DMS53 treated with DMSO at 0.1 percent for 48 hours (cell line): ENCODE data around the gene CORO1A.
"Not testable (repeated sequence)": the region's sequence is repeated elsewhere in the genome, so short reads cannot be mapped to it uniquely, and the experiment has no call there.

Experiments
- DNase-seq: peaks from one replicate; lab custom pipeline; 2025; ENCODE audit not compliant: unreplicated experiment; lab: John Stamatoyannopoulos, UW

Gene CORO1A

GRCh38 chr16:30183233-30184095 is at the start of gene CORO1A:
Gene CORO1A, plus strand, starts transcription at chr16:30183602. Its CDS starts 1,608 bp downstream, at chr16:30185210.
- DNase-seq, result peak; percentile 85

DNA sequence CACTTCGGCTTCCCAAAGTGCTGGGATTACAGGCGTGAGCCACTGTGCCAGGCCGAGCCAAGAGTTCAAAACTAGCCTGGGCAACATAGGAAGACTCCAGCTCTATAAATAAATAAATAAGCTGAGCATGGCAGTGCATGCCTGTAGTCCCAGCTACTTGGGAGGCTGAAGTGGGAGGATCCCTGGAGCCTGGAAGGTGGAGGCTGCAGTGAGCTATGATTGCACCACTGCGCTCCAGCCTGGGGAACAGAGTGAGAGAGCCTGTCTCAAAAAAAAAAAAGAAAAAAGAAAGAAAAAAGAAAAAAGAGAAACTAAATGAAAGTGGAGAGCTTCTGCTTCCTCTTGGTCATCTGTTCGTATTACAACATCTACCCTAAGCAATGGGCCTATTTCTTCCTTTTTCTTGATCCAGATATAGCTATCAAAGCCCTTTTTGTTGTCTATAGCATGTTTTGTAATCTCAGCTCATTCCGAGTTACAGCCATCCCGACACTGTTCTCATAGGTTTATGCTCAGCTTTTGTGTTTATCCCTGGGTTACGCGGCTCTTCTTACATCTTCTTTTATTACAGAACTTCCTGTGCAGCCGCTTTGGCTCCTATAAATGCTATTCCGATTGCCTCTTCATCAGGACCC is 46.3 kb upstream of the CORO1A start:
- no peak for DNase-seq

DNA sequence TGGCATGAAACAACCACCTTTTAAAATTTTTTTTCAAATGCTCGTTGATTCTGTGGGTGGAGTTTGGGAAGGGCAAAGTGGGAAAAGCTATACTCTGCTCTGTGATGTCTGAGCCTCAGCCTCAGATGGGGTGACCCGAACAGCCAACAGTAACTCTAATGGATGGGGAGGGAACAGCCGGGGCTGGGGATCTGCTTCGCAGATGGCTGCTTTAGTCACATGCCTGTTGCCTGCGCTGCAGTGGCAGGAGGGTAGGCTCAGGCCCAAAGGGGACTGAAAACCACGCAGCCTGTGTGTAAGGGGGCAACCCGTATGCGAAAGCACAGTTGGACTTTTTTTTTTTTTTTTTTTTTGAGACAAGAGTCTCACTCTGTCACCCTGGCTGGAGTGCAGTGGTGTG is 45.5 kb upstream of the CORO1A start:
- no peak for DNase-seq

GRCh38 chr16:30139583-30140481 is 43.6 kb upstream of the CORO1A start:
- peak; percentile 88 for DNase-seq

DNA sequence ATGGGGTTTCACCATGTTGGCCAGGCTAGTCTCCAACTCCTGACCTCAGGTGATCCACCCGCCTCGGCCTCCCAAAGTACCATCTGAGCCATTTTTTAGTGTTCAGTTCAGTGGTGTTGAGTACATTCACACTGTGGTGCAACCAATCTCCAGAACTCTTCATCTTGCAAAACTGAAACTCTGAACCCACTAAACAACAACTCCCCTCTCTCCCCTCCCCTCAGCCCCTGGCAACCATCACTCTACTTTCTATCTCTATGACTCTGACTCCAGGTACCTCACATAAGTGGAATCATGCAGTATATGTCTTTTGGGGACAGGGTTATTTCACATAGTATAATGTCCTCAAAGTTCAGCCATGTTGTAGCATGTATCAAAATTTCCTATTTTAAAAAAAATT is 41.7 kb upstream of the CORO1A start:
- no peak for DNase-seq

DNA sequence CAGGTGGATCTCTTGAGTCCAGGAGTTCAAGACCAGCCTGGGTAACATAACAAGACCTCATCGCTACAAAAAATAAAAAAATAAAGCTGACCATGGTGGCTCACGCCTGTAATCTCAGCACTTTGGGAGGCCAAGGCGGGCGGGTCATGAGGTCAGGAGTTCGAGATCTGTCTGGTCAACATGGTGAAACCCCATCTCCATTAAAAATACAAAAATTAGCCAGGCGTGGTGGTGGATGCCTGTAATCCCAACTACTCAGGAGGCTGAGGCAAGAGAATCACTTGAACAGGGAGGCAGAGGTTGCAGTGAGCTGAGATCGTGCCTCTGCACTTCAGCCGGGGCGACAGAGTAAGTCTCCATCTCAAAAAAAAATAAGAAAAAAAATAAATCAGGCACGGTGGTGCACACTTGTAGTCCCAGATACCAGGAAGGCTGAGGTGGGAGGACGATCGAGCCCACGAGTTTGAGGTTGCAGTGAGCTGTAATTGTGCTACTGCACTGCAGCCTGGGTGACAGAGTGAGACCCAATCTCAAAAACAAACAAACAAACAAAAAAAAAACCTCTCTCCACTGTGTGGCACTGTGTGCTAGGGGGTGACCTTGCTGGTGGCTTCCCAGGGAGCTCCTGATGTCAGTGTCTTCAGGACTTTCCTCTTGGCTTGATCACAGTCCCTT is 40.6 kb upstream of the CORO1A start:
- no peak for DNase-seq

DNA sequence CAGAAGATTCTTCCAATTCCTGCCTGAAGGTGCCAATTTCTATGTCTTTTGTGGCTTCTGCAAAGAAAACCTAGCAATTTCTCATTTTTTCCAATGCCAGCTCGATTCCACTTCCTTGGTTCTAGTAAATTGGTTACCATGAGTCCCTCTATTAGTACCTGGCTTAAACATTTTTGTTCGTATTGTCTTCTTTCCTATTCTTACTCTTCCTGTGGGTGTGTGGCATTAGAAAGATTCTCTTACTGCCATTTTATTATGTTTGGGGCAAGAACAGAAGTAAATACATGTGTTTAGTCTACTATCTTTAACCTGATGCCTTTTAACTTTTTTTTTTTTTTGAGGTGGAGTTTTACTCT is 40.1 kb upstream of the CORO1A start:
- DNase-seq, result no peak

- DNase-seq, result no peak
These were observed 39.4 kb upstream of the CORO1A start for GRCh38 chr16:30144017-30144416.

GRCh38 chr16:30144917-30145316 is 38.5 kb upstream of the CORO1A start:
- DNase-seq, result no peak

DNA sequence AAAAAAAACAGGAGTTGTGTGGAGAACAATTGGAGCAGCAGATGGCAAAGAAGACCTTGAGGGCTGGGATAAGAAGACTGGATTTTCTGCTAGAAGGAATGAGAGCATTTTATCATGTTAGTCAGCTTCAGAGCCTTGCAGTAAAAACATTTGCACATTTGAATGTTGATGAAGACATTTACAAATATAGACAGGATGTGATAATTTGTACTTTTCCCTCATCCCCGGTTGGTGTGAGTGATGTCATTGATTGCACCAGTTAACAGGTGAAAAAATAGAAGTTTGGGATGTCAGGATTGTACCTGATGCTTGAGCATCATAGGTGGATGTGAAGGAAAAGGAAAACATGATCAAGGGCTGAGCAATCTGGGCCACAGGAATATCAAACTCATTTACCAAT is 37.7 kb upstream of the CORO1A start:
- no peak for DNase-seq

DNA sequence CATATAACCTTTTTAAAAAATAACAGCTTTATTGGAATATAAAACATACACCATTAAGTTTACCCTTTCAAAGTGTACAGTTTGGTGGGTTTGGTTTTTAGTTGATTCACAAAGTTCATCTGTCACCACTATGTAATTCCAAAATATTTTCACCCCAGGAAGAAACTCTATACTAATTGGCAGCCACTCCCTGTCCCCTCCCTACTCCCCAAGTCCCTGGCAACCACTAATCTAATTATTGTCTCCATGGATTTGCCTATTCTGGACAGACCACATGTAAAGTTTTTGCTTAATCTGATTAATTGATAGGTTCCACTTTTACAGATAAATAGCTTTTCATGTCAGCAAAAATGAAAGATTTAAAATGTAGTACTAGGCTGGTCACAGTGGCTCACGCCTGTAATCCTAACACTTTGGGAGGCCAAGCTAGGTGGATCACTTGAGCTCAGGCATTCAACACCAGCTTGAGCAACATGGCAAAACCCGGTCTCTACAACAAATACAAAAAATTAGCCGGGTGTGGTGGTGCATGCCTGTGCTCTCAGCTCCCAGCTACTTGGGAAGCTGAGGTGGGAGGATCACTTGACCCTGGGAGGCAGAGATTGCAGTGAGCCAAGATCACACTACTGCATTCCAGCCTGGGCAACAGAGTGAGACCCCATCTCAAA is 35.4 kb upstream of the CORO1A start:
- DNase-seq, result no peak

DNA sequence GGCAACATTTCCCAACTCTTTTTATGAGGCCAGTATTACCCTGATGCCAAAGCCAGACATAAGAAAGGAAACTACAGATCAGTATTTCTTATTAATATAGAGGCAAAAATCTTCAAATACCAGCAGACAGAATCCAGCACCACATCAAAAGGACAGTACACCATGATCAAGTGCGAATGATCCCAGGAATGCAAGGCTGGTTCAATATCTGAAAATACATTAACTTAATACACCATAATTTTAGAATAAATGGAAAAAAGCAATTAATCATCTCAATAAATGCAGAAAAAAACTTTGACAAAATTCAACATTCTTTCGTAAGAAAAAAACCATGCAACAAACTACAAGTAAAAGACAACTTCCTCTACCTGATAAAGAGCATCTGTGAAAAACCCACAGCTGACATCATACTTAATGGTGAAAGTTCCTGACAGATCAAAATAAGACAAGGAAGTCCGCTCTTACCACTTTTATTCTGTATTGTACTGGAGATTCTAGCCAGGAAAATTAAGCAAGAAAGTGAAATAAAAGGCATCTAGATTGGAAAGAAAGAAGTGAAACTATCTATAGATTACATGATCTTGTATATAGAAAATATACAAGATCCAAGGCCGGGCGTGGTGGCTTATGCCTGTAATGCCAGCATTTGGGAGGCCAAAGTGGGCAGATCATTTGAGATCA is 34.0 kb upstream of the CORO1A start:
- DNase-seq, result no peak

GRCh38 chr16:30151091-30151490 is 32.3 kb upstream of the CORO1A start:
- DNase-seq, result no peak

GRCh38 chr16:30152517-30152916 is 30.9 kb upstream of the CORO1A start:
- DNase-seq, result no peak

DNA sequence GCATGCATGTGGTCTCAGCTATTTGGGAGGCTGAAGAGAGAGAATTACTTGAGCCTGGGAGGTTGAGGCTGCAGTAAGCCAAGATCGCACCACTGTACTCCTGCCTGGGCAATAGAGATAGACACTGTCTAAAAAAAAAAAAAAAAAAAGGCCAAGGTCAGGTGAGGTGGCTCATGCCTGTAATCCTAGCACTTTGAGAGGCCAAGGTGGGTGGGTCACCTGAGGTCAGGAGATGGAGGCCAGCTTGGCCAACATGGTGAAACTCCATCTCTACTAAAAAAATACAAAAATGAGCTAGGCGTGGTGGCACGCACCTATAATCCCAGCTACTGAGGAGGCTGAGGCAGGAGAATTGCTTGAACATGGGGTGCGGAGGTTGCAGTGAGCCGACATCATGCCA is 28.2 kb upstream of the CORO1A start:
- no peak for DNase-seq

- DNase-seq, result no peak
These were observed 26.2 kb upstream of the CORO1A start for GRCh38 chr16:30157214-30157613.

DNA sequence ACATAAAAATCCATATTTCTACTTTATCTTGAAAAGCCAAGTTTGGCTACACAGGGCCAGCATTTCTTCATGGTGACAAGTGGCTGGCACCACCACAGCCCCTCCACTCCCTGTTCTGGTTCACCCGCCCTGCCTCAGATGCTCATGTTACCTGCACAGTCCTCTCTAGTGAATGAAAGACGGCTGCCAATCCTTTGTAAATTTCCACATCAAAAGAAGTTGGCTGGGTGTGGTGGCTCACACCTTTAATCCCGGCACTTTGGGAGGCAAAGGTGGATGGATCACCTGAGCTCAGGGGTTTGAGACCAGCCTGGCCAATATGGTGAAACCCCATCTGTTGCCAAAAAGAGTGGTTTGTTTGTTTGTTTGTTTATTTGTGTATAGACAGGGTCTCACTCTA is 19.9 kb upstream of the CORO1A start:
- no peak for DNase-seq

- no peak for DNase-seq
These were observed 17.1 kb upstream of the CORO1A start for GRCh38 chr16:30166202-30166902.

GRCh38 chr16:30168746-30169145 is 14.7 kb upstream of the CORO1A start:
- DNase-seq, result not testable (repeated sequence)
